GM21717 (cell line): ENCODE results near the gene CNTN1.

Source experiments
- ATAC-seq: cut with Tn5 transposase; IDR thresholded peaks from one replicate; pipeline ENCODE4 v1.9.1; 2021; ENCODE audit warnings: mild to moderate bottlenecking, moderate library complexity; ENCODE audit not compliant: unreplicated experiment

CNTN1 gene

DNA sequence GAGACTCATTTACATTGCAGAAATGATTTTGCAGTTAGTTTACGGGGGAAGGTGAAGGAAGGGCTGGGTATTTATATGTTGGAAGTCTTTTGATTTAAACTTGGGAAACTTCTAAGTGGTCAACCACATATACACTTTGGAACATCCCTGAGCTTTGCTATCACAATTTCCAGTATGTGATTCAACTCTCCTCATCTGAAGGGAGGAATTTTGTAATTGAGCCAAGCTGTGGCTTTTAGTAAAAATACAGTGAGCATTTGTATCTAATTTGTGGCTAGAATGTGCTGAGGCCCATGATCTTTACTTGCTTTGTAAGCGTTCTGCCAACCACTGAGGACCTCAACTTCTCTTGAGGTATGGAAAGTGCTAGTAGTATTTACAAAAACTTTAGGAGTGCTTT is 260.8 kb downstream of the CNTN1 start:
- ATAC-seq = no peak

- no peak for ATAC-seq
Observed at GRCh38 chr12:40957417-40957816, 265.2 kb downstream of the CNTN1 start.

GRCh38 chr12:40959041-40959440 is 266.8 kb downstream of the CNTN1 start:
- no peak for ATAC-seq

DNA sequence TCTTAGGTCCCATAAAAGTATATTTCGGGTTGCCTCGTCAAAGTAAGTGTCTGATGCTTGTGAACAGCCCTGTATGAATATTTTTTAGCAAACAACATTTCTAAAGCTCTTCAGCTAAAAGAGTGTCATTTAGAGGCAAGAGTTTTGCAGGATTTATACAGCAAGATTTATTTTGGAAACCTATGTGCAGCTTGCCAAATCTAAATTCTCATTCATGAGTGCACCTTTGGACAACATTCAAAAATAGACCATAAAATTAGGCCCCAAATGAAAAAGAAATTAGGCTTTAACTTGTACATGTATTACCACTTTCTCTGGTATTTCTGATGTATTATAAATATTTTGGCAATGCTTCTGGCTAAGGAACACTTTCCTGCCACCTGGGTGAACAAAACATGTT is 271.5 kb downstream of the CNTN1 start:
- ATAC-seq = no peak

DNA sequence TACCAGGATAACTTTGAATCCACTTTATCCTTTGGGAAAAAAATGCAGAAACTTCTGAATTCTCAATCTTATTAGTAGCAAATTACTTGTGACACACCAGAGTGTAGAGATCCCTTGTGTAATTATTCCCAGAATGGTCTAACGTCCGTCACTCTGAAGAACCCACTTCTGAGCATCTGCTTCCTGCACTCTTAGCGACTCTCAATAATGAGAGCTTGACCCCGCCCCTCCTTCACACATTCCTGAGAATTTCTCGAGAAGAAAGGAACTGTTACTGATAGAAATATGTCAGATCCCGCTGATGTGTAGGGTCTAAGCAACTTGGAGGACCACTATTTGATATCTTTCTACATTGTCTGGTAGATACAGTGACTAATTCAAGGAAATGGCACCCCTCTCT is 277.6 kb downstream of the CNTN1 start:
- no peak for ATAC-seq

GRCh38 chr12:40970320-40970907 is 278.2 kb downstream of the CNTN1 start:
- ATAC-seq = no peak

GRCh38 chr12:40971911-40972310 is 279.7 kb downstream of the CNTN1 start:
- no peak for ATAC-seq

DNA sequence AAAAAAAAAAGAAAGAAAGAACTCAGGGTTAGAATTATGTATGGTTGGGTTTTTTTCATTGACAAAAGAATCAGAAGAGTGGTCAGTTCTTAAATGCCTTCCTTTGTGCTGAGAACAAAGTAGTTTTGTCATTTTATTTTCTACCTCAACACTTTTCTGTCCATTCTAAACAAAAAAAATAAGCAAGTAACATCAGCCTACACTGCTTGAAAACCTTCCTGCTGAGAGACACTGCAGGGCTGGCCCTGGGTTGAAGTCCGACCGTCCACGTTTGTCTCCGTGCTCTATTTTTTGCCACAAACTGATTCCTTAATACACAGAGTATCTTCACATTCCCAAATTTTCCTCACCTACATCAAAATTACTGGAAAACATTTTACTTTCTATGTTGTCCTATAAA is 284.3 kb downstream of the CNTN1 start:
- no peak for ATAC-seq

GRCh38 chr12:40980427-40980961 is 288.3 kb downstream of the CNTN1 start:
- no peak for ATAC-seq

GRCh38 chr12:40986001-40986400 is 293.8 kb downstream of the CNTN1 start:
- ATAC-seq = no peak

DNA sequence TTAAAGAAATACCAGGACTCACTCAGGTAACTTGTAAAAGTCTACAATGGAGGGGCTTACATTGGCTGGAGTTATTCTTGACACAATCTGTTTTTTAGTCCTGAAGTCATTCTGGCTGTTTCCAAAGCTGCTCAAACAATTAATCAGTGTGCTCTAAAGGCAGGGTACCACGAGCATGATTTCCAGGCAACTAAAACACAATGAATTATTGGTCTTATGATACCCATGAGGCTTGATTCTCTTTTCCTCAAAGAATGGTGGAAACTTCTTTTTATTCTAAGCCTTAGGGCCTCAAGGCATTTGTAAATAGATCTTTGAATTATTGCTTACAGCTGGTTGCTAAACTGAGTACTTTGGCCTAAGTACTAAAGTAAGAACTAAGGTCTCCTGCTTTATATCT is 296.1 kb downstream of the CNTN1 start:
- ATAC-seq = no peak

- ATAC-seq = no peak
Observed at GRCh38 chr12:40988824-40989223, 296.6 kb downstream of the CNTN1 start.

GRCh38 chr12:40989785-40990184 is 297.5 kb downstream of the CNTN1 start:
- no peak for ATAC-seq

GRCh38 chr12:40992158-40992557 is 299.9 kb downstream of the CNTN1 start:
- no peak for ATAC-seq

DNA sequence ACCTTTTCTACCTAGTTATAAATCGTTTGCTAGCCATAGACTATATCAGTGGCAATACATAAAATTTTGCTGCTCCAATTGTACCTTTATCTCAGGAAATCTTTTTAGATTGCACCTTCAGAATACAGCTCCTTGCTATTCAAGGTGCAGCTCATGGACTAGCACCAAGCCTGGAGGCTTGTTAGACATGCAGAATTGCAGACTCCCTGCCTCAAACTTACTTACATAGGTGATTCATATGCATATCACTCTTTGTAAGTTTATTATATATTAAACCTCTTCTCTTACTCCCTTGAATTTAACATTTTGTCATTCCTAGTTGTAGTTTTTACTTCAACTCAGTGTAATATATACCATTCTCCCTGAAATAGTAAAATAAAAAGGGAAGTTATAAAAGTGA is 300.4 kb downstream of the CNTN1 start:
- ATAC-seq = no peak

DNA sequence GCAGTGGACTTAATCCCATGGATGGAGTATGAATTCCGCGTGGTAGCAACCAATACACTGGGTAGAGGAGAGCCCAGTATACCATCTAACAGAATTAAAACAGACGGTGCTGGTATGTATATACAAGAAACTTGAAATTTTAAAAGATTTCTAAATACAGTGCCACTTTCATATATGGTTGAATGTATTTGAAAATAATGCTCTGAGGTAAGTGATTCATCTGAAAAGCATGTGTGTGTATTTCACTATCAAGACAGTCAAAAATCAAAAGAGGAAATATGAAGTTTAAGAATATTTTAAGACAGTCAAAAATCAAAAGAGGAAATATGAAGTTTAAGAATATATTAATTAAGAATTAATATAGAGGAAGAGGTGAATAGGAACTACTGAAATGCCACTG is 300.9 kb downstream of the CNTN1 start:
- no peak for ATAC-seq

DNA sequence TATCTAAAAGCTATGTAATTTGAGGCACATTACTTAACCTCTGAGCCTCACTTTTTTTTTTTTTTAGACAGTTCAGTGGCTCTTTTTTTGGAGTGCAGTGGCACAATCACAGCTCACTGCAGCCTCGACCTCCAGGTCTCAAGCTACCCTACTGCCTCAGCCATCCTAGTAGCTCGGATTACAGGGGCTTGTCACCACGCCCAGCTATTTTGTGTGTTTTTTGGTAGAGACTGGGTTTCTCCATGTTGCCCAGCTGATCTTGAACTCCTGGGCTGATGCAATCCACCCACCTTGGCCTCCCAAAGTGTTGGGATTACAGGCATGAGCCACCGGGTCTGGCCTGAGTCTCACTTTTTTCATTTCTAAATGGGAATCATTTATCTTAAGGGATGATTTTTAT is 303.9 kb downstream of the CNTN1 start:
- ATAC-seq = no peak

DNA sequence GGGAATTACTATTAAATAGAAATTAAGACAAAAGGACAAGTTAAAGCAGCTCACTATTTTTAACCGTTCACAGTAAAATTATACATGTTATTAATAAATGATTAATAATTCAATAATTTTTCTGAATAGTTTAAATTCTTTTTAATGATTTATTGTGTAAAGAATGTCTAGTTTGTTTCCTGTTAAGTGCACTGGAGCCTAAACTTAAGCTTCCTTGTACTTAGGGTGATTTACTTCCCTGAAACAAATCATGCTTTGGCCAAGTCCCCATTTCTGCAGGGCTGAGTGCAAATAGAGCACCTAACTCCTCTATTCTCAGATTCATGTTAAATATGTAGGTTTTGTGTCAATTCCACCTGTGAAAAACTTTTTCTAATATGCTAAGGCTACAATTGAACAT is 307.0 kb downstream of the CNTN1 start:
- ATAC-seq = no peak

- ATAC-seq = no peak
Observed at GRCh38 chr12:41008472-41008871, 316.2 kb downstream of the CNTN1 start.

- ATAC-seq = no peak
Observed at GRCh38 chr12:41011939-41012338, 319.7 kb downstream of the CNTN1 start.

DNA sequence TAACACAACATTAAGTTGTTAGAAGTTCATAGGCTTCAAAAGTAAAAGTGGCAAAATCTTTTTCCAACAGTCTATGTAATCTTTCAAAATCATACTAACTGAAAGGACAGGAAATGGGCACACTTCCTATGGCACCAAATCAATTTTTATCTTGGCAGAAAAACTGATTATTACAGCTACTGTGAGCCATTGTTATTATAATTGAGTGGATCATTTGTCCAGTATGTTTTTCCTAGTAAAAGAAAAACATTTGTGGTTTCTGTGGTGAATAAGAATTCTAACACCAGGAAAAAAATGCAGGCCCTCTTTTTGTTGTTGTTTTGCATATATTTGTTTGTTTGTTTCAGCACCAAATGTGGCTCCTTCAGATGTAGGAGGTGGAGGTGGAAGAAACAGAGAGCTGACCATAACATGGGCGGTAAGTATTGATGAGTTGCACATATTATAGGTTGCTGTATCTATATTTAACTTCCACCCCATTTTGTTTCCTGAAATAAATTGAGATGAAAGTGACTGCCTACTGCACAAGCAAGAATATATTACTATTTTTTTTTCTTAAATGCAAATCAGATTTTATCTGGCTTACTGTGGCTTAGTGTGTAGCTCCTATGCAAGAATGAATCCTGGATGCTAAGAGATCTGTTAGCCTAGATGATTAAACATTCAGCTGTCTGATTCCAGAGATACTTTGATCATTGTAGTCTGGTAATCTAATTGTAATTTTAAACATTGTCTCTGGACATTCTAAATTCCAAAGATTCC is 321.8 kb downstream of the CNTN1 start:
- no peak for ATAC-seq

GRCh38 chr12:41014643-41015020 is 322.4 kb downstream of the CNTN1 start:
- ATAC-seq = no peak

DNA sequence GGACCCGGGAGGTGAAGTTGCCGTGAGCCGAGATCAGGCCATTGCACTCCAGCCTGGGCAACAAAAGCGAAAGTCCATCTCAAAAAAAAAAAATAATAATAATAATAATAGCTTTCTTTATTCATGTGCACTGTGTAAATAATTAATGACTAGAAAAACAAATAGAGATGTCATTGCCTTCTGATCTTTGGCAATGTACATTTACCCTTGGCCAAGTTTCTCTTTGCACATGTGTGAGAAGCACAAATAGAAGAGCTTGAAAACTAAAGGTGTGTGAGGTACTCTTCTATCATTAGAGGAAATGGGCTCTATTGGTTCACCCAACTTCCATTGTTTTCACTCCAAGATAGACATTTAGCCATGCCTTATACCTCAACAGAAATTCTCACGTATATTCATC is 325.8 kb downstream of the CNTN1 start:
- ATAC-seq = no peak
